ENCODE measurements around the gene ZGRF1.

GRCh38 chr4:112668131-112668530 lies 31.4 kb upstream of the ZGRF1 start:
- TF ChIP-seq CTCF (IDR thresholded peaks at IDR 0.05) (no peak), EZH2 (IDR thresholded peaks at IDR 0.05; ENCODE audit: borderline replicate concordance, insufficient read depth, low read depth, low read length, poor library complexity, severe bottlenecking) (no peak)

Measured in B cell (primary cell).